DND-41 (cell line): Measurements from ENCODE around the gene HOXD9.

ENCODE experiments used
- ATAC-seq: fragments of 200-7000 bp; cut with Tn5 transposase; 3 replicates; pipeline ENCODE4 v1.9.1; 2021; ENCODE audit warnings: low read depth; ENCODE audit not compliant: insufficient read depth
- DNase-seq: peaks from one replicate; pipeline ENCODE4 v3.0.0-alpha.2; 2020
- H2AFZ ChIP-seq: 2 replicates; pipeline ENCODE4 v1.6.0; 2012; ENCODE audit warnings: low read depth, low read length
- H3K27ac ChIP-seq: 2 replicates; pipeline ENCODE4 v1.5.1; 2012; ENCODE audit warnings: low read length, inconsistent platforms
- H3K27me3 ChIP-seq: fragments of 200-600 bp; sonication (generic); 2 replicates; pipeline ENCODE4 v1.6.0; 2012; ENCODE audit warnings: low read length, mild to moderate bottlenecking, inconsistent platforms; ENCODE audit not compliant: insufficient read depth, poor library complexity
- H3K36me3 ChIP-seq: 2 replicates; pipeline ENCODE4 v1.5.1; 2012; ENCODE audit warnings: low read length, inconsistent platforms; ENCODE audit not compliant: insufficient read depth
- H3K4me1 ChIP-seq: 2 replicates; pipeline ENCODE4 v1.5.1; 2012; ENCODE audit warnings: mild to moderate bottlenecking, low read length; ENCODE audit not compliant: insufficient read depth
- H3K4me2 ChIP-seq: 2 replicates; pipeline ENCODE4 v1.6.0; 2012; ENCODE audit warnings: mild to moderate bottlenecking, moderate library complexity, low read length, inconsistent platforms; ENCODE audit not compliant: insufficient read depth
- H3K4me3 ChIP-seq, 2 experiments: fragments of 200-600 bp in 1 of 2; shearing (Covaris generic) in 1 of 2; 2 replicates each; pipeline ENCODE4 v1.5.1; 2012 to 2016; ENCODE audit warnings: inconsistent platforms in 2 of 2, low read length in 2 of 2, mild to moderate bottlenecking in 2 of 2, low read depth in 1 of 2, moderate library complexity in 1 of 2
- H3K79me2 ChIP-seq: 2 replicates; pipeline ENCODE4 v1.6.0; 2012; ENCODE audit warnings: low read length, inconsistent platforms; ENCODE audit not compliant: insufficient read depth
- H3K9ac ChIP-seq: 2 replicates; pipeline ENCODE4 v1.6.0; 2012; ENCODE audit warnings: low read depth, mild to moderate bottlenecking, inconsistent platforms, low read length, moderate library complexity
- H3K9me3 ChIP-seq: 2 replicates; pipeline ENCODE4 v1.5.1; 2012; ENCODE audit warnings: low read length, moderate library complexity, mild to moderate bottlenecking, inconsistent platforms; ENCODE audit not compliant: insufficient read depth, severe bottlenecking
- H4K20me1 ChIP-seq: 2 replicates; pipeline ENCODE4 v1.6.0; 2012; ENCODE audit warnings: low read length; ENCODE audit not compliant: insufficient read depth
- CTCF ChIP-seq: IDR thresholded peaks from 2 replicates; pipeline ENCODE4 v1.5.1; 2012; ENCODE audit warnings: borderline replicate concordance, low read length, moderate library complexity, mild to moderate bottlenecking; ENCODE audit not compliant: poor library complexity, severe bottlenecking; ENCODE audit errors: extremely low read depth
- EZH2 ChIP-seq: IDR thresholded peaks from 3 replicates; pipeline ENCODE4 v1.6.1; 2012; ENCODE audit warnings: borderline replicate concordance, low read depth, mild to moderate bottlenecking, moderate library complexity, low read length, inconsistent platforms; ENCODE audit not compliant: severe bottlenecking

The HOXD9 gene

DNA sequence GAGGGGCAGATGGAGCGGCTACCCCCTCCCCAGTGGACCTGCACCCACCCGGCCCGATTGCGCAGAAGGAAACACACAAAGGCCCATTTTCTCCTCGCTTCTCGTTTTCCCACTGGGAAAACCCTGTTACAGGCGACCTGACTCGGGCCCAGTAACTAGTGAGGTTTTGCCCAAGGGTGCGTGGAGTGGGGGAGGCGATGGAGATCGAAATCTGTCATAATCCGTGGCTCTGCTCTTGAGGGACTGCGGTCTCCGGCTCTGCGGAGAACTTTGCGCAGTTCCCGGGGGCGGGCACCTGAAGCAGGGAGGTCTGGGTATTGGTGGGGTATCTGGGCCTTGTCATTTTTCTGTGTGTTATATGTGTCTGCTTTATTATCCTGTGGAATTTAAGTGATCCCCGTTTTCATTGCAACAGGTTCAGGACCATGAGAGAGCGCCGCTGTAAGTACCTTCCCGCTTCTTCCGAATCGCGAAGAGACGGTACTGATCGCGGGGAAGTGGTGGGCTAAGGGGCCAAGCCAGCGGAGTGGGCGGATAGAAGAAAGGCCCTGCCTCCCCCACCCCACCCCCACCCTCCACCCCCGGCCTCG lies 24.8 kb downstream of the HOXD9 start:
- Histone ChIP-seq H3K4me3 (no peak overlapping the region), H3K4me1 (no peaks in the 10 kb centered on the region), H4K20me1 (no peaks in the 10 kb centered on the region), H3K79me2 (no peaks in the 10 kb centered on the region), H3K9ac (no peak overlapping the region), H3K27me3 (no peaks in the 10 kb centered on the region), H2AFZ (no peak overlapping the region), H3K4me2 (no peak overlapping the region), H3K9me3 (no peaks in the 10 kb centered on the region), H3K27ac (no peak overlapping the region), H3K36me3 (no peaks in the 10 kb centered on the region)
- TF ChIP-seq CTCF (no peak), EZH2 (no peak)
- ATAC-seq (no peak), DNase-seq (no peak)

DNA sequence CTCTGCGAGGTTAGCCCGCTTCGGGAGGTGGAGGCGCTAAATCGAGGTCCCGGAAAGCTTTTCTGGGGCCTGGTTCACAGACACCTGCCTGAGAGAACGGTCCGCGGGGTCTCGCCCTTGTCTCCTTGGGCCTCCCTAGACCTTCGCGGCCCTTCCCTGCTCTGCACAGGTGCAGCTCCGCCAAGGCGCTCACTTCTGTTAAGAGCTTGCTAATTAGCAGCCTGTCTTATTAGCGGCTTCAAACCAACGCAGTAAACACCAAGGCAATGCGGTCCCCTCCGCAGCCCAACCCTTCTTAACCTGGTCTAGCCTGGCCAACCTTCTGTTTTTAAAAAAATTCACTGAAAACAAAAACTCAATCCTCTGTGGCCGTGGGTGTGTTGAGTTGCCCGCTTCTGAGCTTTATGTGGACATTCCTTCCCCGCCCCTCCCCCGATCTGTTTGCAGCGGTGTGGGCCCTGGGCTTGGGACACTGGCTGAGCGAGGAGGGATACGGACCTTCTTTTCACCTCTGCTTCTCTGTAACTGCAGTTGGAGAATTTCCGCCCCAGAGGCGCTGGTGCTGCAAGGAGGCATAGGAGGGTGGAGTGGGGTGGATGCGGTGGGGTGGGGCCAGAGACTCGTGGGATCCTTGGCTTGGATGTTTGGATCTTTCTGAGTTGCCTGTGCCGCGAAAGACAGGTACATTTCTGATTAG lies 25.4 kb downstream of the HOXD9 start:
- DNase-seq (no peak), ATAC-seq (no peak)
- H3K27ac ChIP-seq = no peak overlapping the region
- TF ChIP-seq EZH2 = no peak
- TF ChIP-seq CTCF = no peak
- no peaks in the 10 kb centered on the region for H3K27me3 ChIP-seq
- no peaks in the 10 kb centered on the region for H3K9me3 ChIP-seq
- H2AFZ ChIP-seq = no peak overlapping the region
- no peak overlapping the region for H3K9ac ChIP-seq
- H4K20me1 ChIP-seq = no peaks in the 10 kb centered on the region
- no peaks in the 10 kb centered on the region for H3K36me3 ChIP-seq
- H3K79me2 ChIP-seq = no peaks in the 10 kb centered on the region
- H3K4me1 ChIP-seq = no peaks in the 10 kb centered on the region
- H3K4me3 ChIP-seq = no peak overlapping the region
- no peak overlapping the region for H3K4me2 ChIP-seq

GRCh38 chr2:176148751-176149421 lies 26.4 kb downstream of the HOXD9 start:
- H3K27me3 ChIP-seq = no peaks in the 10 kb centered on the region
- H2AFZ ChIP-seq = no peak overlapping the region
- H3K4me3 ChIP-seq = no peak overlapping the region
- H3K36me3 ChIP-seq = no peaks in the 10 kb centered on the region
- no peak overlapping the region for H3K4me2 ChIP-seq
- H3K9me3 ChIP-seq = no peaks in the 10 kb centered on the region
- no peak overlapping the region for H3K9ac ChIP-seq
- no peaks in the 10 kb centered on the region for H3K4me1 ChIP-seq
- TF ChIP-seq EZH2 = no peak
- no peak for TF ChIP-seq CTCF
- DNase-seq (no peak), ATAC-seq (no peak)
- H3K27ac ChIP-seq = no peak overlapping the region
- H4K20me1 ChIP-seq = no peaks in the 10 kb centered on the region
- no peaks in the 10 kb centered on the region for H3K79me2 ChIP-seq
